NCI-H128 (cell line): ENCODE data around the gene PTPRM.
"Not testable (repeated sequence)": the region's sequence is repeated elsewhere in the genome, so short reads cannot be mapped to it uniquely, and the experiment has no call there.

ENCODE experiments used
- DNase-seq: peaks from one replicate; lab custom pipeline; 2025; ENCODE audit not compliant: unreplicated experiment; lab: John Stamatoyannopoulos, UW

Gene PTPRM

DNA sequence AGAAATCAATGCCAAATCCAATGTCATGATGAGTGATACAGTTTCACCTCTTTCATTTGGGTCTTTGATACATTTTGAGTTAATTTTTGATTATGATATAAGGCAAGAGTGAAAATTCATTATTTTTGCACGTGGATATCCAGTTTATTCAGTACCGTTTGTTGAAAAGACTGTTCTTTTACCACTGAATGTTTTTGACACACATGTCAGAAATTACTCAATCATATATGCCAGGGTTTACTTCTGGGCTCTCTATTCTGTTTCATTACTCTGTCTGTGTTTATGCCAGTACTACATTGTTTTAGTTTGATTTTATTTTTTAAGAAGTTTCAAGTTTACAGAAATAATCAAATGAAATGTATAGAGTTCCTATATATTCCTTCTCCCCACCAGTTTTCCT, 154.4 kb downstream of the PTPRM start:
- no peak for DNase-seq

DNA sequence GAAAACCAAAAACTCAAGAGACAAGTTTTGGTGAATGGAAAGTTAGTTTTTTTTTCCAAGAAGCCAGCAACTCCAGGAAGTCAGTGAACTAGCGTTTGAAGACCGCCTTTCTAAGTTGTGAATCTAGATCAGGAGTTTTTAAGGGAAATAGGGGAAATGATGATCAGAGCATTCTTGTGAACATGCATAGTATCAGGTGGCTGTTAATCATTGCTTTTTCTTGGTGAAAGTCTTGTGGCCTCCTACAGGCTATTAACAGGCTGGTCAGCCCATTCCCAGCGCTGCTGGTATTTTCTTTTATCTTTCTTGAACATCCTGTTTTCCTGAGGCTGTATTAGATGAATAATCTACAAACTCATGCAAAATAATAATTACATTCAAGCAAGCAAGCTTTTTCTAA, 155.8 kb downstream of the PTPRM start:
- no peak for DNase-seq

DNA sequence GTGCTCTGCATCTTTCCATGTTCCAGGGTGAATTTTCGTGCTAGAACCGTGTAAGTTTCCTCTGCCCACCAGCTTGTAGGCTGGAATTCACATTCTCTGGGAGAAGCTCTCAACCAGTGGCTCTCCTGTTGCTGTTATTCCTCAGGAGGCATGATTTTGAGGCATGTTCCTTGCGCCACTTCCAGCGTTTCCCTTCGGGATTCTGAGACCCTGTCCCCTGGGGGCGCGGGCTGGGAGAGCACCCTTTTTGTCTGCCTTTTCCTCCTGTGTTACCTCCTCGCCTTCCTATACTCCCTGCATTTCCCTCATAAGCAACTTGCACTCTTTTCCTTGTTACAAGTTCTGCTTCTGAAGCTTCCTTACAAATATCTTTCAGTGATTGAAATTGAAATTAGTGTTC, 156.4 kb downstream of the PTPRM start:
- no peak for DNase-seq

DNA sequence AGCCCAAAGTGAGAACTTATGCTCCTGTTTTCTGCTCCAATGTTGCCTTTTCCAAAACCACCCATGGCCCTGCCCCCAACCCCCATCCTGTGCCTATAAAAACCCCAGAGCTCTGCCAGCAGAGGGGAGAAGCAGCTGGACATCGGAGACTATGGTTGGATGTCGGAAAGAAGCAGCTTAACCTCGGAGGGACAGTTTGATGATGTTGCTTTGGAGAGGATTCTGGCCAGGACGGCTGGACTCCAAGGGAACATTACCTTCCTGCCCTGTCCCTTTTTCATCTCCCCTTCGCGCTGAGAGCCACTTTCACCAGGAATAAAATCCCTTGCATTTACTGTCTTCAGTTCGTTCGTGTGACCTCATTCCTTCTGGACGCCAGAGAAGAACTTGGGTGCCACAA, 158.4 kb downstream of the PTPRM start:
- no peak for DNase-seq

DNA sequence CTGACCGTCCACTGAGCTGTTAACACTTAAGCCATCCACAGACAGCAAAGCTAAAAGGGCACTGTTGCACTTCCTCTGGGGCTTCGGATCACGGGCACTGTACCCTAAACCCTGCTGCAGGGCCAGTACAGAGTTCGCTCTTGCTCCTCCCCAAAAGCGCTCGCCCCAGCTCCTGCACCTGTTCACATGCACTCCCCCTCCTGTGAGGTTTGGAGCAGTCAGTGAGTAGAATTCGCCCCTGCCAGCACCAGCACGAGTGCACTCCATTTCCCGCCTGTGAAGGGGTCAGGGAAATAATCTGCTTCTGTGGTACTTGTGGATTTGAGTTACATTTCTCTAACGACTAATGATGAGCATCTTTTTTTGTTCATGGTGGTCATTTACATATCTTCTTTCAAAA, 158.8 kb downstream of the PTPRM start:
- DNase-seq = no peak

DNA sequence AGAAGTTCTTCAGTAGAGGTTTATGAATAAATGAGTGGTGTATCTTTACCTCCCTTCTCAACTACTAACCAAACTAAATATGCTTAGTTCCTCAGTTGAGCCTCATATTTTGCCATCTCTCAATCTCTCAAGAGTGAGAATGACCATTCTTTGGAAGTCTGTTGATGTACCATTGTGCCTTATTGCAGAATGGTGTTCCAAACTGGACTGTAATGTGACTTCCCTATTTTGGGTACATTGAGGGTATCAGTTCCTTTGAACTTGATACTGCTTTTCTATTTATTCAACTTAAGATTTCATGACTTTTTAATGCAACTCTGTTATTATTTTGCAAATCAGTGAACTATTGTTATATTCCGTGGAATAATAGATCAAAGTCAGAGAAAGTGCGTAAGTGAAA, 159.4 kb downstream of the PTPRM start:
- no peak for DNase-seq

DNA sequence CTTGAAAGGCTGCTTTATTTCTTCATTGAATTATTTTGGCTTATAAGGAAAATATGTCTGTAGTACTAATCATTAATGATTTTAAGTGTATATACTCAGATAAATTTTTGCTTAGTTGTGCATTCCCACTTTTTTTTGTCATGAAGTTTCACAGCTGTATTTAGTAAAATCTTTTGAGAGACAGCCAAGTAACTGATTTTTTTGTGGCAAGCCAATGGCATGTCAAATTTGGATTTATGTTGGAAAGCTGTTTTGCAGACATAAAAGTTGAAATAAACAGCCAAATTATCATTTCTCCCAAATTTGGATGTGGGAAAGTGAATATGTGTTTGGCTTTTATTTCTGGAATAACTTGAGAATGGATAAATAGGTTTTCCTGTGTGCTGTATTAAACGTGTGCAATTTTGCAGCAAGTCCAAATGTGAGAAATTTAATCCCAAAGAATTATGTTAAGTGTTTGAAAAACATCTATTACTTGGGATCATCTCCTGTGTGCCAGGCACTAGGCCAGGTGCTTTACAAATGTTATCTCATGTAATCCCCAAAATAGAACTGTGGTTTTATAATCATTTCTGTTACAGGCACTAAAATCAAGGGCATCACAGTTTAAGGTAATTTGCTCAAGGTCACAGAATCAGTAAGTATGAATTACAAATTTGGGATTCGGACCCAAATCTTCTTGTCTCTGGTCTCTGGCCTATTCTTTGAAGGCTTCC, 160.4 kb downstream of the PTPRM start:
- no peak for DNase-seq

DNA sequence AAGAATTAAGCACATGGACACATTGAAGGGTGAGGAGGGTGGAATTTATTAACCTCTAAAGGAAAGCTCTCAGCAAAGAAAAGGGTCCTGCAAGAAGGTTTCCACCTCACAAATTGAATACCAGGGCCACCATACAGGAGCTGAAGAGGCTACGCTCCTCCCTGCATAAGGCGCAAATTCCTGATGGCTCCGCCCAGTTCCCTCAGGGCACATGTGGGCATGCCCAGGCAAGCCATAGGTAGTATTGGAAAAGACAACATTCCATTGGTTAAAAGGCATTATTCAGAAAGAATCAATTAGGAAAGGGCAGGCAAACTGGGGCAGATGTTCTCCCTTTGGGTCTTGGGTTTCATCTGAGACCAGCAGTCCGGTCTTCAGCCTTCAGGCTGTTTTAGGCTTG, 161.2 kb downstream of the PTPRM start:
- no peak for DNase-seq

DNA sequence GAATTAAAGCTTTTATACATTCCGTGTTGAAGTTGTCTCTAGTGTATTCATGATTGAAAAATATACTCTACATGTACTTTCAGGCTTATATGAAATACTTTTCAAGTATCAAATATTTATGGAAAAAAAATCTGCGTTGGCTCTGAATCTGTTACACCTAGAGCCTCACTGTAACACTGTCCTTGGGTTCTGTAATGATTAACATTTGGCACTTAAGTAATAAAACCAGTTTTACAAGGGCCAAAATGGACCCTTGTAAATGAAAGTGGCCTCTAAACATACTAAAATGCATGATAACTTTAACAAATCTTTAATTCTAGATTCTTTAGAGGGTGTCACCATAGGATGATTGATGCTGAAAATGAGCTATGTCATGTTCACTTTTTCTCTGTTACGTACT, 162.8 kb downstream of the PTPRM start:
- no peak for DNase-seq

DNA sequence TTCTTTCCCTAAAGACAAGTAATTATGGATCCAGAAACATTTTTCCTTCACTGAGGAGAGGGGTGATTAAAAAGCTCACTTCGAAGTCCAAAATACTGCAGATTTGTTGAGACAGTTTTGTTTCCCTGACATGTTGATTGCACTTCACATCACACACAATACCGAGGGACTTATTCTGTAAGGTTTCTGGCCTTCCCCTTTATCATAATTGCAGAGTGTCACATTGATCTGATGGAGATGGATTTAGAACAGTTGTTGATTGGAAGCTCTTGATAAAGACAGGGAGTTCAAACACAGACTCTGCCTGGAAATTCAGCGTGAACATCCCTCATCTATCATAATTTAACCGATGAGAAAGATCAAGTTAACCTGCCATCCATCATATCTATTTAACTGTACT, 163.6 kb downstream of the PTPRM start:
- DNase-seq = no peak

DNA sequence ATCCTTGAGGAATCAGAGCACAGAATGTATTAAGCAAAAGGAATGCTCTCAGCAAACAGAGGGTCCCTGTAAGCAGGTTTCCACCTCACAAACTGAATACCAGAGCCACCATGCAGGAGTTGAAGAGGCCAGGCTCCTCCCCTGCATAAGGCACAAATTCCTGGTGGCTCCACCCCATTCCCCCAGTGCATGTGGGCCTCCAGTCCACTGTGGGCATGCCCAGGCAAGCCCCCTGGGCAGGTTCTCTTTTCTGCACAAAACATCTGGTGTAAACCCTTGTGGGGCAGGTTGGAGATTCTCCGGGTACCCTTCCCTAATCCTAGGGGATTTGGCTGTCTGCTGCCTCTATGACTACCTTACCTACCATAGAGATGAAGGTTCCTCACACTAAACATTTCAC, 166.5 kb downstream of the PTPRM start:
- DNase-seq = no peak

DNA sequence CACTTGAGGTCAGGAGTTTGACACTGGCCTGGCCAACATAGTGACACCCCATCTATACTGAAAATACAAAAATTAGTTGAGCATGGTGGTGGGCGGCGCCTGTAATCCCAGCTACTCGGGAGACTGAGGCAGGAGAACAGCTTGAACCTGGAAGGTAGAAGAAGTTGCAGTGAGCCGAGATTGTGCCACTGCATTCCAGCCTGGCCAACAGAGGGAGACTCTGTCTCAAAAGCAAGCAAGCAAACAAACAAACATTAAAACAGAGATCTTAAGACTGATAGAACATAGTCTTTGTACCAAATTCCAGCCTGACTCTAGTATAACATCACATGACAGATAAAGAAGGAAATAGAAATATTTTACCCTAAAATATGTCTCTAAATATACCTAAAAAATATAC, 168.1 kb downstream of the PTPRM start:
- no peak for DNase-seq

DNA sequence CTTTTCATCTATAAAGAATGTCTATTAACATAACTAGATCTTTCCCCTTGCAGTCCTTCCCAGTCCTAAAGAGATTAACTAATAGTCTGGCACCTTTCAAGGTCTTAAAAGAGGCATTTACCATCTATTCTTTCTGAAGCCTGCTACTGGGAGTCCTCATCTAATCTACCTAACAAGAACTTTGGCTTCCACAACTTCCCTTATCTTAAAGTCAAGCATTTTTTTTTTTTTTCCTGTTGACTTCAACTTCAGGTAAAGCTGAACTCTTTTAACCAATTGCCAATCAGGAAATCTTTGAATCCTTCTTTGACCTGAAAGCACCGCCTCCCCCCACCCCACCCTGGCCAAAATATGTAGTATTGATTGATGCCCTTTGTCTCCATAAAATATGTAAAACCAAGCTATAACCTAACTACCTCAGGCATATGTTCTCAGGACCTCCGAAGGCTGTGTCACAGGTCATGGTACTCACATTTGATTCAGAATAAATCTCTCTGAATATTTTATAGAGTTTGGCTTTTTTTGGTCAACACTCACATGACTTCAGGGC, 168.6 kb downstream of the PTPRM start:
- DNase-seq = no peak

DNA sequence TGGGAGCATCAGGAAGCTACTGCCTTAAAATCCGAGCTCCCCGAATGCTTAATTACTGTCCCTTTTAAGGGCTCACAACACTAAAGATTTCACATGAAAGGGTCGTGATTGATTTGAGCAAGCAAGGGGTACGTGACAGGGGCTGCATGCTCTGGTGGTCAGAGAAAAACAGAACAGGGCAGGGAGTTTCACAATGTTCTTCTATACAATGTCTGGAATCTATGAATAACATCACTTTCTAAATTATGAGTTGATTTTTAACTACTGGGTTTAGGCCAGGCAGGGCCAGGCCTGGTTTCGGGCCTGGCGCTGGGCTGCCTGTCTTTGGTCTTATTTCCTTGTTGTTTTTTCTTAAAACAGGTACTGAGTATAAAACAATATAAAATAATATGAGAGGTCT, 169.4 kb downstream of the PTPRM start:
- DNase-seq = not testable (repeated sequence)

DNA sequence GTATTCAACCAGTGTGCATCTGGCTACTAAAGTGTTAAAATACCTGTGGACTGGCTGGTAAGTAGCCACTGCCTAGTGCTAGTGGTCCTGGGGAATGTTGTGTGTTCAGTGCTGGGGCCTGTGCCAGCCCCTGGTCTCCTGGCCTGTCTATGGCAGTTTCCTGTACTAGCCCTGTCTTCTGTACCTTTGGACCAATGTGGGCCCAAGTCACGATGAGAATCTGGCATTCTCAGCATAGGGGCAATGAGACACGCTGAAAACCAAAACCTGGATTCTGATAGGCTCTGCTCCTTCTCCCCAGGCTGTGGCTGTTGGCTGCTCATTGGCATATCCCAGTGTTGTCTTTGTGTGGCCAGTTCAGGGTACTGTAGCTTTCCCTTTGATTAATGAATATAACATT, 170.4 kb downstream of the PTPRM start:
- DNase-seq = no peak

DNA sequence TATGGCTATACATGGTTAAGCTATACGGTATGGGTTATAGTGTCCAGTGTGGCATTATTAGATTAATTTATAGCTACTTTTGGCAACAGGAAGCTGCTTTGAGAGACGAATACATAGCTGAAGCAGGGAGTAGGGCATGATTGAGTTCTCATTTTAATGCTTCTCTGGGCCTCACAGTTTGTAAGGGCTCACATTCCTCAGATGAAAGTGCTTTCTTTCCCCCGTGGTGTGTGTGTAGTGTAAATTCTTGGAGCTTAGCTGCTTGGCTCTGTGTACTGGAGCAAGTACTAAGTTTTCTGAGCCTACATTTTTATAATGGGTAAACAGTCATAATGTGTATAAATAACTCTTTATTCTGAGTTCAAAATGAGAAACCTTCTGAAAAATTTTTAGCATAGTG, 173.7 kb downstream of the PTPRM start:
- DNase-seq = no peak

DNA sequence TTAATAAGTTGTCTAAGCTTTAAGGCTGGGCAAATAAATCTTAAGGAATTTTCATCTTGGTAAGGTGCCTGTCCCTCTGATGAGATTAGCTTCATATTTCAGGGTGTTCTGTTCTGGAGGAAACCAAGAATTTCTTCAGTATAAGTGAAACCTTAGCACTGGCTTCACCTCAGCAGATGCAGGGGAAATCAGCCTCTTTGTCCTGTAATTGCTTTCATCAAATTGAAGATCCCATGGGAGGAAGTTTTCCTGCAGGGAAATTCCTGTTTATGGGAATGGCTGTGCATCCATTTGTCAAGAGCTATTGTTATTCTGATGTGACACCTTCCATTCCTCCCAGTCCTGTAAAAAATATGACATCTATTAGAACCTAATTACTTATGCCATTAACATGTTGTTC, 174.5 kb downstream of the PTPRM start:
- DNase-seq = no peak

DNA sequence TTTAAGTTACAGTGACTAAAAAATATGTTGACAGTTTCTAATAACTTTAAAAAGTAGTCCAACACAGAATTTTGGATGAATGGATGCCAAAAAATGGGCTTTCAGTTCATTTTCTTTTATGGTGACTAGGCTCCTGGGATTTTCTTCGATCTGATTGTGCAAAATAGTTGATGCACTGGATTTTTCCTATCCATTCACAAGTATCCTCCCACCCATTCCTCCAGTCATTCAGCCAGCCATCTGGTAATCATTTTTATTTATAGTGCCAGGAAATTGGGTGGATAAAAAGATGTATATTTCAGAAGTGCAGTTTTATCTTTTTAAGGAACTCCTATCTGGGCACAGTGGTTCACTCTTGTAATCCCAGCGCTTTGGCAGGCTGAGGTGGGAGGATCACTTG, 175.1 kb downstream of the PTPRM start:
- DNase-seq = no peak

DNA sequence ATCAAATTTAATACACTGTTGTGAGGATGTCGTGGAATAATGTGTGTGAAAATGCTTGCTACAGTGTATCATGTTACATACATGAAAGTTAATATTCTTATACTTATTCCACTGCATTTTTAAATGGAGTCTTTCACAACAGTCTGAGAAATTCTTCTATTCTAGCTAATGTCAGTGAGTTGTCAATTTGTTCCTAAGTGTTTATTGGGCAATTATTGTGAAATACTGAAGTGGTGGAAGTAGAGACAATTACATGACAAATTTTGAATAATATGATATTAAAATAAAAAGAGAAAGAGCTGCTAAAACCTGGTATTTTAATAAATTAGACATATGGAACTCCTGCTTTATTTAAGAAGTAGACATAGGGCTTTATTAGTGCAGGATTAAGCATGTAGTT, 176.1 kb downstream of the PTPRM start:
- no peak for DNase-seq

DNA sequence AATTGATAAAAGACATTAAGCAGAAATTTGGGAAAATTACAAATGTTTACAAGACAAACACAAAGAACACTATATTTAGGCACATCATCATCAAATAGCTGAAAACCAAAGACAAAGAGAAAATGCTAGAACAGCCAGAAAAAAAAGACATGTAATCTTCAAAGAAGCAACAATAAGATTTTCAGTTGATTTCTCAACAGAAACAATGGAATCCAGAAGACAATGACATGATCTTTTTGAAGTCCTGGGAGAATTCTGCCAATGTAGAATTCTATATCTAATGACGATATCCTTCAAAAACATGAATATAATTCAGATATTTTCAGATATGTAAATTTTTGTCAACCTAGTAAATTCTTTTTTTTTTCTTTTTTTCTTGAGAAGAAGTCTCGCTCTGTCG, 179.0 kb downstream of the PTPRM start:
- no peak for DNase-seq

DNA sequence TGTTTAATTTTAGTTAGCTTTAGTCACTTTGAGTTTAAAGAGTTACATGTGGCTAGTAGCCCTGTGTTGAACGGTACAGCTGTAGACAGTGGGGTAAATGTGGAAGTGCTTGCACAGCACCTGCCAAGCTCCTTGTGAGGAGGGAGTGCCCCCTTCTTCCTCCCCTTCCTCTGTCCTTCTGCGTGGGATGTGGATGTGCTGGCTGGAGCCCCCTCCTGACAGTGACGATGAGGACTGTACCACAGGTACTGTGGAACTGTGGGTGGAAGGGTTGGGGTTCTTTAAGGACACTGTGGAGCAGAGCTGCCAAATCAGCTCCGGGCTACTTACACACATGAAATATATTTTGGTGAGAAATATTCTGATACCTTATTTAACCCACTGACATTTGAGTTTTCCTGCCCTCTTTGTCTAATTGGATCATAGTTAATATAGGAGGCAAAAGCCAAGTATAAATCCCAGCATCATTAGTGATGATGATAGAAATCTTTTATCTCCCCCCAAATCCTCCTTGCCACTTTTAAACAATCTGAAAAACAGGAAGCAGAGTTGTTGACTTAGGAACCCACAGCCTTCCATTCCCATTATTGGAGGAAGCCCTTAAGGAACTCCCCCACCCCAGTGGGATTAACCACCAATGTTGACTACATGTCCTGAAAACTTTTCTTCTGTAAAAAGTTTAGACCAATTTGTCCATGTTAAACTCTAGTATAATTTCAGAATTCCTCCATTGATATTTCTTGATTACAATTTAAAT, 181.3 kb downstream of the PTPRM start:
- DNase-seq = no peak

DNA sequence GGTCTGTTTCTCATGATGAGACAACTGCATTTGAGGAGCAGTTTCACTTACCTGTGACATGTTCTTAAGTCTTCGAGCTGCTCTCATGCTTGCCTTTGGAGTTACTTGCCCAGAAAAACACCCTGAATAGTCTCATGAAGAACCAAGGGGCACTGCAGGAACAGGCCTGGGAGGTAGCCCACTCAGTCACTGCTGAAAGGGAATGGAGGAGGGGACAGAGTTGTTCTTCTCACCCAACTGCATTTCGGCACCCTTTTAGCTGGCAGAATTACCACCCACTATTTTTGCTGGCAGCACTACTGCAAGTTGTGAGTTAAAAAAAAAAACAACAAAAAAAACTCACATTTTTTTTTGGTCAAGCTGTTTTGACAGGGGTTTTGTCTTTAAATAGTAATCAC, 181.9 kb downstream of the PTPRM start:
- no peak for DNase-seq
